ENCODE data around the gene TIMP3.

TIMP3 gene

DNA sequence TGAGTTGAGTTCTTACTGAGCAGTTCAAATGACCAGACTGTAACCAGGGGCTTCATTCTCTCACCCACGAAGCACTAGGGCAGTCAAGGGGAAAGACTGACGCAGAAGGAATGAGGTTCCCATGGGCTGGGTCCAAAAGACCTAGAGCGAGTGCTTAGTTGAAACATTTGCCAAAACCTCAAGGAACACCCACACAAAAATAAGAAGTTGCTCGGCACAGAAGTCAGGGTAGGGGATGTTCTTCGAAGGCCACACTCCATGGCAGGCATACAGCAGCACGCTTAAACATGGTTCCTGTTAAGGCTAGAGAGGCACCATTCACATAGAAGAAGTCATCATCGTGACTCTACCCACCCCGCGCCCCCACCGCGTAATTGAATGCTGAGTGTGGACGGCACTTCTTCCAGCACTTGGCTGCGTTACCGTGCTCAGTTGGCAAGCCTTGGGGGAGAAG is 52.9 kb downstream of the TIMP3 start:
- TF ChIP-seq, protein P1, sequence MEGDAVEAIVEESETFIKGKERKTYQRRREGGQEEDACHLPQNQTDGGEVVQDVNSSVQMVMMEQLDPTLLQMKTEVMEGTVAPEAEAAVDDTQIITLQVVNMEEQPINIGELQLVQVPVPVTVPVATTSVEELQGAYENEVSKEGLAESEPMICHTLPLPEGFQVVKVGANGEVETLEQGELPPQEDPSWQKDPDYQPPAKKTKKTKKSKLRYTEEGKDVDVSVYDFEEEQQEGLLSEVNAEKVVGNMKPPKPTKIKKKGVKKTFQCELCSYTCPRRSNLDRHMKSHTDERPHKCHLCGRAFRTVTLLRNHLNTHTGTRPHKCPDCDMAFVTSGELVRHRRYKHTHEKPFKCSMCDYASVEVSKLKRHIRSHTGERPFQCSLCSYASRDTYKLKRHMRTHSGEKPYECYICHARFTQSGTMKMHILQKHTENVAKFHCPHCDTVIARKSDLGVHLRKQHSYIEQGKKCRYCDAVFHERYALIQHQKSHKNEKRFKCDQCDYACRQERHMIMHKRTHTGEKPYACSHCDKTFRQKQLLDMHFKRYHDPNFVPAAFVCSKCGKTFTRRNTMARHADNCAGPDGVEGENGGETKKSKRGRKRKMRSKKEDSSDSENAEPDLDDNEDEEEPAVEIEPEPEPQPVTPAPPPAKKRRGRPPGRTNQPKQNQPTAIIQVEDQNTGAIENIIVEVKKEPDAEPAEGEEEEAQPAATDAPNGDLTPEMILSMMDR (IDR thresholded peaks at IDR 0.05; ENCODE audit: control extremely low read depth, extremely low read depth, low read depth, missing control alignments): no peak
- DNase-seq (ENCODE audit: extremely low spot score): no peak
- POLR2A ChIA-PET: no interaction called here
- CTCF ChIA-PET: no interaction called here

DNA sequence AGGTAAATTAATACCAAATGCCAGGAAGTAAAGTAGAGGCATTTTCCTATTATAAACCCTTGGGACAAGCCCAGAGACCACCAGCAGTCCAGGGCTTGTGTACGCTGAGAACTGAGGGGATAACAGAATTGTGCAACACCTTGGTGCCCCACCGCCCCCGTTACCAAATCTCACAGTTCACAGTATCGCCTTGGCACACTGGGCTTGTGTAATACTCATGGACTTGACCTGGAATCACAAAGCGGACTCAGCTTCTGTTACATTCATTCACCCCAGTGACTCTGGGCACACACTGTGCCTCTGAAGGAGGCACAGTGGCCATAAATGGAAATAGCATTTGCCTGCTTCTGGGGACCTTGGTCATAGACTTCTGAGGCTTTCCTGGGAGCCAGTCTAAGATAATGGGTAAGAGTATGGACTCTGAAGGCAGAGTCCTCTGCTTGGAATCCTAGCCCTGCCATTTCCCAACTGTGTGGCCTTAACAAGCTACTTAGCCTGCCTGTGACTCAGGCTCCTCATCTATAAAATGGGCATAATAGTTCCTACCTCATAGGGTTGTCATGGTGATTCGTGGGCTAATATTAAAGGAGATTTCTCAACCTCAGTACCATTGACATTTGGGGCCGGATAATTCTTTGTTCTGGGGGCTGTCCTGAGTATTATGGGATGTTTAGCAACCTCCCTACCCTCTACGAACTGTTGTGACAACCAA is 53.7 kb downstream of the TIMP3 start:
- DNase-seq (ENCODE audit: extremely low spot score): no peak
- ChIA-PET POLR2A (no interaction called here), CTCF (no interaction called here)
- TF ChIP-seq, protein P1 (IDR thresholded peaks at IDR 0.05; ENCODE audit: control extremely low read depth, extremely low read depth, low read depth, missing control alignments): no peak

DNA sequence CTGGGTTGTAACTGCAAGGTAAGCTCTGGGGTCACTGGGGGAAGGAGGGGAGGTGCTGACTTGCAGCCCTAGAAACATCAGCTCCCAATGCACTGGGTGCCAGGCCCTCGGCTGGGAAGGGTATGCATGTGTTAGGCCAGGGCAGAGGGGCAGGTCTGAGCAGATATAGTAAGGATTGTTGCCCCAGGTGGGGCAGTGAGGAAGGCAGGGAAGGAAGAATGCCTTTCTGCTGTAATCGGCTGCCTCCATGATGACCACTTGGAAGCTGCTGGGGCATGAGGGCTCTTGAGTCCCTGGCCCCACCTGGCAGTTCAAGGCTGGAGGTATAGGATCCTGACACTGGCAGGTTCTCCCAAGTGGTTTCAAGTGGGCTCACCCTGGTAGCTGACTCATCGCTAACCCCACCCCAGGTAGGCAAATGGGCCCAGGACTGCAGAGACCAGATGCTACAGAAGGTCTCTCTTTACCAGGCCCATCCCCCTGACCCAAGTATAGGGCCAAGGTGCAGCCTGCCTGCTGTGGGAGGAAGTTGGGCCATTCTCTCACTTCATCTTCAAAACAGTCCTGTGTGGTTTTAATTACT is 56.7 kb downstream of the TIMP3 start:
- no peak for DNase-seq (ENCODE audit: extremely low spot score)
- TF ChIP-seq, protein P1 (IDR thresholded peaks at IDR 0.05; ENCODE audit: control extremely low read depth, extremely low read depth, low read depth, missing control alignments): no peak
- CTCF ChIA-PET: no interaction called here
- POLR2A ChIA-PET: no interaction called here

DNA sequence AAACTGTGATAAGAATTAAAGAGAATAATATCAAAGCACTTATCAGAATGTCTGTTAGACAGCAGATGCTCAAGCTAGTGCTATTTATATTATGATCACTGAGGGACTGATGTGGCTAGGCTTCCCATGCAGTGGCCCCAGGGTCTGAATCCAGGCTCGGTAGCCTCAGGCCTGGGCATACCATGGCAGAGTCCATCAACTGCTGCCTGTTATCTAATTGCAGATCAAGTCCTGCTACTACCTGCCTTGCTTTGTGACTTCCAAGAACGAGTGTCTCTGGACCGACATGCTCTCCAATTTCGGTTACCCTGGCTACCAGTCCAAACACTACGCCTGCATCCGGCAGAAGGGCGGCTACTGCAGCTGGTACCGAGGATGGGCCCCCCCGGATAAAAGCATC is 57.5 kb downstream of the TIMP3 start:
- DNase-seq (ENCODE audit: extremely low spot score): no peak
- CTCF ChIA-PET: no interaction called here
- TF ChIP-seq, protein P1 (IDR thresholded peaks at IDR 0.05; ENCODE audit: control extremely low read depth, extremely low read depth, low read depth, missing control alignments): no peak
- POLR2A ChIA-PET: no interaction called here

DNA sequence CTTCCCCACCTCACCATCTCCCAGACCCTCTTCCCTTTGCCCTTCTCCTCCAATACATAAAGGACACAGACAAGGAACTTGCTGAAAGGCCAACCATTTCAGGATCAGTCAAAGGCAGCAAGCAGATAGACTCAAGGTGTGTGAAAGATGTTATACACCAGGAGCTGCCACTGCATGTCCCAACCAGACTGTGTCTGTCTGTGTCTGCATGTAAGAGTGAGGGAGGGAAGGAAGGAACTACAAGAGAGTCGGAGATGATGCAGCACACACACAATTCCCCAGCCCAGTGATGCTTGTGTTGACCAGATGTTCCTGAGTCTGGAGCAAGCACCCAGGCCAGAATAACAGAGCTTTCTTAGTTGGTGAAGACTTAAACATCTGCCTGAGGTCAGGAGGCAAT is 58.2 kb downstream of the TIMP3 start:
- TF ChIP-seq, protein P1 (IDR thresholded peaks at IDR 0.05; ENCODE audit: control extremely low read depth, extremely low read depth, low read depth, missing control alignments): no peak
- CTCF ChIA-PET: no interaction called here
- POLR2A ChIA-PET: no interaction called here
- no peak for DNase-seq (ENCODE audit: extremely low spot score)

DNA sequence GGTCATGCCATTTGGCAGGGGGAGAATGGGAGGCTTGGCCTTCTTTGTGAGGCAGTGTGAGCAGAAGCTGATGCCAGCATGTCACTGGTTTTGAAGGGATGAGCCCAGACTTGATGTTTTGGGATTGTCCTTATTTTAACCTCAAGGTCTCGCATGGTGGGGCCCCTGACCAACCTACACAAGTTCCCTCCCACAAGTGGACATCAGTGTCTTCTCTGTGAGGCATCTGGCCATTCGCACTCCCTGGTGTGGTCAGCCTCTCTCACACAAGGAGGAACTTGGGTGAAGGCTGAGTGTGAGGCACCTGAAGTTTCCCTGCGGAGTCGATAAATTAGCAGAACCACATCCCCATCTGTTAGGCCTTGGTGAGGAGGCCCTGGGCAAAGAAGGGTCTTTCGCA is 59.8 kb downstream of the TIMP3 start:
- TF ChIP-seq, protein P1 (IDR thresholded peaks at IDR 0.05; ENCODE audit: control extremely low read depth, extremely low read depth, low read depth, missing control alignments): no peak
- ChIA-PET CTCF (no interaction called here), POLR2A (no interaction called here)
- no peak for DNase-seq (ENCODE audit: extremely low spot score)

Measured in GM10248 (cell line).